Smooth muscle cell (in vitro differentiated cells): ENCODE measurements around the gene SIGLEC6. TPM values are rescaled to one million over a fixed set of nuclear protein-coding genes. Genes with fewer than 3 reads are reported as not detected.

Experiments used
- DNase-seq: peaks from one replicate; lab custom pipeline; 2025; ENCODE audit not compliant: unreplicated experiment; lab: John Stamatoyannopoulos, UW
- H2AFZ ChIP-seq: fragments of 200-600 bp; sonication (generic); 2 replicates; pipeline ENCODE4 v1.6.0; 2016; ENCODE audit warnings: antibody characterized with exemption, low read depth, mild to moderate bottlenecking
- H3F3A ChIP-seq: fragments of 200-600 bp; sonication (generic); 2 replicates; pipeline ENCODE4 v1.6.0; 2017; ENCODE audit warnings: antibody characterized with exemption, low read depth
- H3K27ac ChIP-seq: fragments of 200-600 bp; sonication (generic); 2 replicates; pipeline ENCODE4 v1.5.1; 2016; ENCODE audit warnings: low read depth, mild to moderate bottlenecking
- H3K27me3 ChIP-seq: fragments of 200-600 bp; sonication (generic); 2 replicates; pipeline ENCODE4 v1.6.1; 2016; ENCODE audit warnings: low read depth, mild to moderate bottlenecking
- H3K36me3 ChIP-seq: fragments of 200-600 bp; sonication (generic); 2 replicates; pipeline ENCODE4 v1.5.1; 2016; ENCODE audit warnings: low read depth
- H3K4me1 ChIP-seq: fragments of 200-600 bp; sonication (generic); 2 replicates; pipeline ENCODE4 v1.5.1; 2016; ENCODE audit warnings: low read depth
- H3K4me2 ChIP-seq: fragments of 200-600 bp; sonication (generic); 2 replicates; pipeline ENCODE4 v1.6.0; 2016; ENCODE audit warnings: mild to moderate bottlenecking
- H3K4me3 ChIP-seq: fragments of 200-600 bp; sonication (generic); 2 replicates; pipeline ENCODE4 v1.5.1; 2016; ENCODE audit warnings: mild to moderate bottlenecking
- H3K79me2 ChIP-seq: fragments of 200-600 bp; sonication (generic); 2 replicates; pipeline ENCODE4 v1.6.0; 2016; ENCODE audit warnings: low read depth, mild to moderate bottlenecking
- H3K9ac ChIP-seq: fragments of 200-600 bp; sonication (generic); 2 replicates; pipeline ENCODE4 v1.6.0; 2016; ENCODE audit warnings: low read depth
- H3K9me3 ChIP-seq: fragments of 200-600 bp; sonication (generic); replicated peaks from 2 replicates; pipeline ENCODE4 v1.5.1; 2016; ENCODE audit warnings: low read depth
- H4K20me1 ChIP-seq: fragments of 200-600 bp; sonication (generic); 2 replicates; pipeline ENCODE4 v1.6.0; 2016; ENCODE audit warnings: low read depth
- WGBS: methylation state at CpG from one replicate; pipeline ENCODE4 v1.1.7; 2016; ENCODE audit warnings: low lambda C conversion rate; 5-methylcytosine and 5-hydroxymethylcytosine counted together
- polyA plus RNA-seq: library from polyadenylated mRNA; unstranded; fragments of >200 nt; fragmentation: Nextera tagmentation; extraction: Ambion mirVana; gene quantifications from 2 replicates; pipeline ENCODE4 v1.2.1, GENCODE V29; 2016
- total RNA-seq: library from RNA; depleted of rRNA; stranded (reverse); fragments of >200 nt; gene quantifications from 2 replicates; pipeline ENCODE4 v1.2.3, GENCODE V29; 2014
- TF ChIP-seq, protein P1 (sequence below): fragments of 200-600 bp; sonication (generic); IDR thresholded peaks from 2 replicates; pipeline ENCODE4 v1.5.1; 2017; ENCODE audit warnings: borderline replicate concordance, mild to moderate bottlenecking, antibody characterized with exemption; ENCODE audit not compliant: insufficient read depth, poor library complexity, severe bottlenecking

Gene SIGLEC6
- total and polyA plus RNA-seq, 2 experiments from 2014 or later = 2.0 TPM; not detected in 1

DNA sequence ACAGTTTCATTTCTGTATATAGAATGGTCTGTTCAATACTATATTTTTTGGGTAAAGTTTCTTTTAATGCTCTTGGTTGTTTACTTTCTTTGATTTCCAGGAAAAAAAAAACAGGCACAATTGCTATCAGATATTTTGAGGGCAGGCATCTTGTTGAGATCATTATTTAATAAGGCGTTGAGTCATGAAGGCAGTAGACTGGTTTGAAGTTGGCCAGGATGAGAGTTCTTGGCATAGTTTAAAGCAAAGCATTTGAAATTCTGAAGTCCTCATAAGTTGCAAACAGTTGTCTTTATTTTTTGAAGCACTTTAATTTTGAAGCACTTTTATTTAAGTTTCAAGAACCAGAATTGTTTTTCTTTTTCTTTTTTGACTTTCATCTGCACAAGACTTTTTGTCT, 37.0 kb upstream of the SIGLEC6 start:
- Histone ChIP-seq H3K4me2 (no peak overlapping the region), H3F3A (no peaks in the 10 kb centered on the region), H2AFZ (no peak overlapping the region), H3K9ac (no peak overlapping the region), H3K79me2 (no peaks in the 10 kb centered on the region), H3K4me1 (no peaks in the 10 kb centered on the region), H3K4me3 (no peak overlapping the region), H3K36me3 (no peaks in the 10 kb centered on the region), H3K27me3 (no peaks in the 10 kb centered on the region), H3K27ac (no peak overlapping the region), H3K9me3 (no peaks in the 10 kb centered on the region), H4K20me1 (no peaks in the 10 kb centered on the region)
- 77% methylated on average over 1 of the region's 1 CpG for WGBS
- TF ChIP-seq, protein P1, sequence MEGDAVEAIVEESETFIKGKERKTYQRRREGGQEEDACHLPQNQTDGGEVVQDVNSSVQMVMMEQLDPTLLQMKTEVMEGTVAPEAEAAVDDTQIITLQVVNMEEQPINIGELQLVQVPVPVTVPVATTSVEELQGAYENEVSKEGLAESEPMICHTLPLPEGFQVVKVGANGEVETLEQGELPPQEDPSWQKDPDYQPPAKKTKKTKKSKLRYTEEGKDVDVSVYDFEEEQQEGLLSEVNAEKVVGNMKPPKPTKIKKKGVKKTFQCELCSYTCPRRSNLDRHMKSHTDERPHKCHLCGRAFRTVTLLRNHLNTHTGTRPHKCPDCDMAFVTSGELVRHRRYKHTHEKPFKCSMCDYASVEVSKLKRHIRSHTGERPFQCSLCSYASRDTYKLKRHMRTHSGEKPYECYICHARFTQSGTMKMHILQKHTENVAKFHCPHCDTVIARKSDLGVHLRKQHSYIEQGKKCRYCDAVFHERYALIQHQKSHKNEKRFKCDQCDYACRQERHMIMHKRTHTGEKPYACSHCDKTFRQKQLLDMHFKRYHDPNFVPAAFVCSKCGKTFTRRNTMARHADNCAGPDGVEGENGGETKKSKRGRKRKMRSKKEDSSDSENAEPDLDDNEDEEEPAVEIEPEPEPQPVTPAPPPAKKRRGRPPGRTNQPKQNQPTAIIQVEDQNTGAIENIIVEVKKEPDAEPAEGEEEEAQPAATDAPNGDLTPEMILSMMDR = no peak
- DNase-seq = no peak

DNA sequence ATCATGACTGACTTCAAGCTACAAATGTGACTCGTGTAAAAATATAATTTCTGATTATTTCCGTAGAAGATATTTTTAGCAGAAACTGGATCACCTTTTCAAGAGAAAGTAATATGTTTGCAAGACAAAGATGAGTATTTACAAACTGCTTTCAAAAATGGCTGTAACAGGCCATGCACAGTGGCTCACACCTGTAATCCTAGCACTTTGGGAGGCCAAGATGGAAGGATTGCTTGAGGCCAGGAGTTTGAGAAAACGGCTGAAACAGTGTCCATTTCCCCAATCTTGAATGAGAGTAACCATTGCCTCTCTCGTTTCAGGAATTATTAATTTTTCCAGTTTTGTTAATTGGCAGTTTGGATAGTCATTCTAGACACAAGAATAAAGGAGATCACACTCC, 36.1 kb upstream of the SIGLEC6 start:
- TF ChIP-seq, protein P1 = no peak
- Histone ChIP-seq H3K4me3 (no peak overlapping the region), H2AFZ (no peak overlapping the region), H3K9ac (no peak overlapping the region), H3K4me2 (no peak overlapping the region), H4K20me1 (no peaks in the 10 kb centered on the region), H3K27me3 (no peaks in the 10 kb centered on the region), H3K9me3 (no peaks in the 10 kb centered on the region), H3F3A (no peaks in the 10 kb centered on the region), H3K4me1 (no peaks in the 10 kb centered on the region), H3K79me2 (no peaks in the 10 kb centered on the region), H3K36me3 (no peaks in the 10 kb centered on the region), H3K27ac (no peak overlapping the region)
- WGBS = 63% methylated on average over 4 of the region's 4 CpGs
- no peak for DNase-seq

DNA sequence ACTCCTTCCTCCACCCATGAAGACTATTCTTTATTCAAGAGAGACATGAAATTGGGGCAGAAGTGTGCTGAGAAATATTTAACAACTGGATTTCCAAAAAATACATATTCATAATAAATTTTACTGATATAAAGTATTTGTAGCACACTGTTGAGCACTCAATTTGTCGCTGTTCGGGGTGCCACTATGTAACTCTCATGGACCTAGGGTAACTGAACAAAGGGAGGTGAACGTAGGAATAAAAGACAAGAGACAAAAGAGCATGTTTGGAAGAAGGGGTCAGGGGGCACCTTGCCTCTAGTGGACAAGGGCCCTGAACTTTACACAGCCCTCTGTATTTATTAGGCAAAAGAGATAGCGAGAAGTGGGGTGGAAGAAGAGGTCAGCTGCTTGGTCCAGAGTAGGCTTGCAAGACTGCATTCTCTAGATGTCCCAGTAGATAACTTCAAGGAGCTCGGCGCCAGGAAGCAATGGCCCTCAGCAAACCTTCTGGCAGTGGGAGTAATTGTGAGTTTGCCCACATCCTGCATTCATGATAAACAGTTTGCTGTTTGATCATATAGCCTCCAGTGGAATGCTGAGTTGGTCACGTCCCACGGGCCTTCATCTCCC, 35.1 kb upstream of the SIGLEC6 start:
- WGBS = 84% methylated on average over 8 of the region's 8 CpGs
- Histone ChIP-seq H3K4me2 (no peak overlapping the region), H3K36me3 (no peaks in the 10 kb centered on the region), H3K79me2 (no peaks in the 10 kb centered on the region), H3K4me1 (no peaks in the 10 kb centered on the region), H3K9me3 (peaks cover 2% of the 10 kb centered on the region), H3K27ac (no peak overlapping the region), H3K4me3 (no peak overlapping the region), H2AFZ (no peak overlapping the region), H3F3A (no peaks in the 10 kb centered on the region), H4K20me1 (no peaks in the 10 kb centered on the region), H3K27me3 (no peaks in the 10 kb centered on the region), H3K9ac (no peak overlapping the region)
- TF ChIP-seq, protein P1 = no peak
- DNase-seq = no peak

DNA sequence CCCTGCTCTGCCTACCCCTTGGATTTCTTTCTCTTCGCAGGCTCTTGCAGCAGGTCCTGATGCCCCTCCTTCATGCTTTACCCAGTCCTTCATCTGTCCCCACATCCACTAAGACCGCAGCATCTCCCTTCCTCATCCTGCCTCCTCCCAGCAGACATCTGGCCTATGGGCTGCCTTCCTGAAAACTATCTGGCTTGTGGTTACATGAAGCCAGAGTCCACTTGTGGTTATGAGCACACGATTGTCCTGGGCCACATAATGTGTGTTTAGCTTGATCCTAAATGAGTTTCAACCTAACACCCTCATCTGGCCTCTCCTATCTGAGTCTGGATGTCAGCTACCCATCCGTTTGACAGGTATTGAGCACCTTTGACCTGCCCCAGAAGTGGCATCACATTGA, 34.1 kb upstream of the SIGLEC6 start:
- Histone ChIP-seq H3K36me3 (no peaks in the 10 kb centered on the region), H3K4me3 (no peak overlapping the region), H3K9ac (no peak overlapping the region), H4K20me1 (no peaks in the 10 kb centered on the region), H3K79me2 (no peaks in the 10 kb centered on the region), H3K27ac (no peak overlapping the region), H3F3A (no peaks in the 10 kb centered on the region), H3K4me2 (no peak overlapping the region), H2AFZ (no peak overlapping the region), H3K9me3 (peaks cover 4% of the 10 kb centered on the region), H3K4me1 (no peaks in the 10 kb centered on the region), H3K27me3 (no peaks in the 10 kb centered on the region)
- TF ChIP-seq, protein P1 = no peak
- no peak for DNase-seq
- WGBS = 69% methylated on average over 4 of the region's 4 CpGs
